T-helper 9 cell (primary cell): ENCODE measurements around the gene ARFRP1.

Experiments
- DNase-seq: peaks from one replicate; pipeline ENCODE4 v3.0.0-alpha.2; 2020
- total RNA-seq, 2 donors: gene quantifications; one replicate each; lab custom pipeline; 2026; lab: John Stamatoyannopoulos, UW

ARFRP1 gene, protein sequence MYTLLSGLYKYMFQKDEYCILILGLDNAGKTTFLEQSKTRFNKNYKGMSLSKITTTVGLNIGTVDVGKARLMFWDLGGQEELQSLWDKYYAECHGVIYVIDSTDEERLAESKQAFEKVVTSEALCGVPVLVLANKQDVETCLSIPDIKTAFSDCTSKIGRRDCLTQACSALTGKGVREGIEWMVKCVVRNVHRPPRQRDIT
- total RNA-seq = 46.6 to 95.7 reads per million in 2 donors

GRCh38 chr20:63707558-63708300 is at the start of gene ARFRP1, which contains the start of gene ZGPAT:
TSS of gene ARFRP1 (minus strand) at chr20:63707976. CDS start at chr20:63707091, 885 bp downstream.
TSS of gene ZGPAT (plus strand) at chr20:63708039. CDS start at chr20:63708581, 542 bp downstream.
- DNase-seq = peak; percentile 80

- DNase-seq = no peak
Measured at GRCh38 chr20:63756648-63756991, 48.8 kb upstream of the ARFRP1 start.

- DNase-seq = no peak
Measured at GRCh38 chr20:63755933-63756647, 48.3 kb upstream of the ARFRP1 start.

DNA sequence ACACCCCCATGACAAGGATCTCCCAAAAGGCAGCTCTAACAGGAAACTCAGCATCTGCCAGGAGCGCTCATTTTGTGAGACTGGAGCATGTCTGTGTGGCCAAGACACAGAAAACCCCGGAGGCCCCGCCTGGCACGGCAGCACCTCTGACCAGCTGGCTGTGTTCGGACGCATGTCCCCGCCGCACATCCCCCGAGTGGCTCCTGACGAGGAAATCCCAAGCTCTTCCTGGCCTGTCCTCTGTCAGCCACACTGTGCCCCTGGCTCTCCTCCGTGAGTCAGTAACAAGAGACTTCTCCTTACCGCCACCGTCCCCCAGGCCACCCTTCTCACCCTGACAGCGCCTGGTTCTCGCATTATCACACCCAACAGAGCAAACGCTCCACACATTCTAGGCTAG is 46.2 kb upstream of the ARFRP1 start:
- no peak for DNase-seq

DNA sequence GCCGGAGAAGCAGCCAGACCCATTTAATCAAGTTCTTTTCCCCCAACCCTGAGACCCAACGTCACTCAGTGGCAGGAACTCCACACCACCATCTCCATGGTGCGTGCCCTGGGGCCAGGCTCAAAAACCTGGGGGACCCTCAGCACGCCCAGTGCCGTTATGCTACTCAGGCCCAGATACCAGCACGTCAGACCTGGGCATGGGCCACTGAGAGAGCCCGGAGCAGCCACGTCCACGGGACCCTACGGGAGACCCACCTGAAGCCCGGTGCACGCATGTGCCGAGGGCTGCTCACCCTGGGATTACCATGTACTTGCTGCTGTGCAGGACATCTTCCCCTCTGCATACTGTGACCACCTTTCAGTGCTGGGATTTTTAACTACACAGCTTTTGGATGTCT is 45.6 kb upstream of the ARFRP1 start:
- no peak for DNase-seq

GRCh38 chr20:63752411-63753101 is 44.8 kb upstream of the ARFRP1 start:
- no peak for DNase-seq

- no peak for DNase-seq
Measured at GRCh38 chr20:63751471-63752271, 43.9 kb upstream of the ARFRP1 start.

DNA sequence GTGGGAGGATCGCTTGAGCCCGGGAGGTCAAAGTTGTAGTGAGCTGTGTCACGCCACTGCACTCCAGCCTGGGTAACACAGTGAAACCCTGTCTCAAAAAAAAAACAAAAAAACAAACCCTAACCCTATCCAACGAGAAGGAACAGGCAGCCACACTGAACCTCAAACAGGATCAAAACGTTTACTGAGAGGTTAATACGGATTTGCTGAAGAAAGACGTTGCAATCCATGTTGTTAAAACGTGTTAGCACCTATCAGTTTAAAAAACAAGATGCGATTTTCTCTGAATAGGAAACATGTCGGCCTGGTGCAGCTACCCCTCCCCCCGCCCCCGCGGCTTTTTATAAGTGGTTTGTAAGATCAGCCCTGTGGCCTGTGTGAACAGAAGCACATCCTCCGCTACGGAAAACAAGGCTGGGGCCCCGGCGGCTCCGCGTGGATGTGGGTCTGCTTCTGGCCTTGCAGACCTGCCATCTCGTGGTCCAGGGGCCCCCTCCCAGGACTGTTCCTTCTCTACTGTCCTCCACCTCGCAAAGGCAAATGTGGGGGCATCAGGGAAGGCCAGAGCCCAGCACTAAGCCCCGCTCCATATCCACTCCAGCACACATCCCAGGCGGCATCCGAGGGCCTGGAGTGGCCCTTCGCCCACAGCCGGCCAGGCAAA is 43.2 kb upstream of the ARFRP1 start:
- peak; percentile 45 for DNase-seq

DNA sequence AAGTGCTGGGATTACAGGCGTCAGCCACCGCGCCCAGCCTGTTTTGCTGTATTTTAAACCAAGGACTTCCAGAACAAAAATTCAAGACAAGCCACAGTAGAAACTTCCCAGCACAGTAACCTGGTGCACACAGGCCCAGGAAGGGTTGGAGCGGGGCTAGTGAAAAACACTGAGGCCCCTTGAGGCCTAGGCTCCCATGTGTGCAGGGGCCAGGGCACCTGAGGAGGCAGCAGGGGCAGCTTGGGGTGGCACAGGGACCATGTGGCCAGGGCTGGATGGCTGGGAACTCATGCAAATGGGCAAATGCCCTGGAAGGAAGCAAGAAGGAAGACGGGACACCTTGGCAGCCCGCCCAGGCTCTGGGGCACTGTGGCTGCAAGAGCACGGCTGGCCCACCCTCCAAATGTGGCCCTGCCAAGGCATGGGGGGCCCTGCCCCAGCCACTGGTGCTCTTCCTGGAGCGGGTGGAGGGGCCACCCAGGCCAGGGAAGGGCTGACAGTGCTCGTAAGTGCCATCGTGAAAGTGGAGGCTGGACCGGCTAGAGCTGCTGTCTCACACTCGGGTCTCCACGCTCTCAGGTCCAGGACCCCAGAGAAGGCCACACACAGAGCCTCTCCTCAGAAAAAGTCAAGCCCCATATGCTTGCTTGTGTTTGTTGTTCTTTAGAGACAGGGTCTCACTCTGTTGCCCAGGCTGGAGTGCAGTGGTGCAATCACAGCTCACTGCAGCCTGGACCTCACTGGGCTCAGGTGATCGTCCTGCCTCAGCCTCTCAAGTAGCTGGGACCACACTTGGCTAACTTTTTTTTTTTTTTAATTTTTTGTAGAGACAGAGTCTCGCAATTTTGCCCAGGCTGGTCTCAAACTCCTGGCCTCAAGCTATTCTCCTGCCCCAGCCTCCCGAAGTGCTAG is 42.1 kb upstream of the ARFRP1 start:
- DNase-seq = no peak

- no peak for DNase-seq
Measured at GRCh38 chr20:63748934-63749270, 41.1 kb upstream of the ARFRP1 start.

- DNase-seq = no peak
Measured at GRCh38 chr20:63748070-63748933, 40.5 kb upstream of the ARFRP1 start.

- DNase-seq = no peak
Measured at GRCh38 chr20:63747622-63748069, 39.9 kb upstream of the ARFRP1 start.

DNA sequence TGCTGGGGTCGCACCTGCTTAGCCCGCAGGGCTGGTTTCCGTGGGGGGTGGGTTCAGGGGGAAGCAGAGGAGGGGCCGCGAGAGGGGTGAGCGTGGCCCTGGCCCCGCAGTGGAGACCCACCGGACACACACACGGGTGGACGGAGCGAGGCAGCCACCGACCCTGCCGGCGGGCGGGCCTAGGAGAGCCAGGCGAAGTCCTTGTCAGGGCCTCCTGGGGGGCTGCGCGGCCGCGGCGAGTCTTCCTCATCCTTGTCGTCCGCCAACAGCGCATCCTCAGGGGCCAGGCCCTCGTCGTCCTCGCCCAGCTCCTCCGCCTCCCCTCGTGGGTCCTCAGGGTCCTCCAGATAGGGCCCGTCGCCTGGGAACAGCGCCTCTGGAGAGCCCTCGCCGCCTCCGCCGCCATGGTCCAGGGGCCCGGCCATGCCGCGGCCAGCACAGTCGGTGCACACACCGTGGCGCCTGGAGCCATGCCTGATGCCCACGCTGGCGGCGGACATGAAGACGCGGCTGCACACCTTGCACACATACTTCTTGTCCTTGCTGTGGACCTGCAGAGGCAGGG is 39.1 kb upstream of the ARFRP1 start:
- DNase-seq = no peak

DNA sequence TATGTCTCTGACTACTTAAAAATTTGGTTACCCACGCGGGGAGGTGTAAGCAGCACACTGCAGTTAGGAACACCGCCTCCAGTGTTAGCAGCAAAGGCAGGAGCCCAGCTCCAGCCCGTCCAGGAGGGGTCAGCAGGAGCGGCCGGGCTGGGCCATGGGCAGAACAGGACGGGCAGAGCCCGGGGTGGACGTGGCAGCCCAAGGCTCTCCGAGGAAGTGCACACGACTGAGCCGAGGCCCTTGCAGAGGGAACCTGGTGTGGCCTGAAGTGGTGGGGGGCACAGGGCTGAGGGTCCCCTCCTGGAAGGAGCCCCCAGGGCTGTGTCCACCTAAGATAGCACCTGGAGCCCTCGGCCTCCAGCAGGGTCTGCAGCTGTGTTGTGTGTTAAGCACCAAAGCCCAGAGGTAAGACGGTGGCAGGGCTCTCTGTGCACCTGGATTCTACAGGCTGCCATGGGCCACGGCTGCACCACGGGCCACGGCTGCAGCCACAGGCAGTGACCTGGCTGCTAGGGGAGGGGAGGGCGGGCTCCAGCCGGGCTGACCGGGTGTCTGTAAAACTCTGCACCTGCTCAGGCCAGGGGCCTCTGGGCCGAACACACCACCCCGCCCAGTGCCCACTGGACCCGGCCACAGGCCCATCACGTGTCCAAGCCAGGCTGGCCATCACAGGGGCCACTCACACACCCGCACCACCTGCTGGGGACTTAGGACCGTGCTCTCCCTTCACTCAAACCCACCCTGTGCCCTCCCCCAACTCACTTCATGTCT is 38.4 kb upstream of the ARFRP1 start:
- DNase-seq = no peak

GRCh38 chr20:63745424-63745805 is 37.6 kb upstream of the ARFRP1 start:
- DNase-seq = no peak

GRCh38 chr20:63744574-63745423 is 37.0 kb upstream of the ARFRP1 start:
- DNase-seq = no peak

GRCh38 chr20:63744158-63744557 is 36.4 kb upstream of the ARFRP1 start:
- DNase-seq = no peak
